K562 (cell line): ENCODE measurements around the gene HDAC9. TPM values are rescaled to one million over a fixed set of nuclear protein-coding genes. Genes with fewer than 3 reads are reported as not detected.

Source experiments
- ATAC-seq: fragments of 200-7000 bp; cut with Tn5 transposase; 3 replicates; pipeline ENCODE4 v1.9.1; 2020; ENCODE audit warnings: moderate library complexity
- BruUV-seq: library from RNA; stranded (reverse); fragments of 400-500 nt; replicated peaks from 2 replicates; lab custom pipeline; 2021; lab: Mats Ljungman, UMichigan
- CTCF ChIA-PET: fragments of 300-600 bp; formaldehyde crosslinking; extraction: SDS; loops from one replicate; lab custom pipeline; 2021; ENCODE audit warnings: low intra/inter-chr PET ratio; lab: Yijun Ruan, JAX
- POLR2A ChIA-PET: fragments of 300-600, 350-650 bp; sonication (Branson Sonifier 250); formaldehyde crosslinking; extraction: SDS; loops from one replicate; lab custom pipeline; 2021; ENCODE audit warnings: antibody characterized with exemption, inconsistent platforms; lab: Yijun Ruan, JAX
- DNase-seq, 4 experiments: peaks; one replicate each; pipeline versions ENCODE4 v3.0.0 to v3.0.0-alpha.2; 2011 to 2018; ENCODE audit warnings: low spot score in 3 of 4, mixed read lengths in 3 of 4; ENCODE audit errors: extremely low read depth in 1 of 4
- FAIRE-seq: peaks from 2 replicates; lab custom pipeline; 2011; peaks lifted over from hg19 to GRCh38; lab: Jason Lieb, UNC
- H2AFZ ChIP-seq: 2 replicates; pipeline ENCODE4 v1.6.0; 2011; ENCODE audit warnings: low read depth, low read length, control low read depth, inconsistent platforms
- H3K27ac ChIP-seq: fragments of 200-600 bp; 3 replicates; pipeline ENCODE4 v1.8.0; 2011; ENCODE audit warnings: low read depth, mild to moderate bottlenecking, control low read depth, inconsistent platforms, low read length, moderate library complexity, mixed read lengths; ENCODE audit errors: extremely low read depth
- H3K27me3 ChIP-seq, 2 experiments: fragments of 300-600 bp in 1 of 2; 2 replicates in 1 of 2; 3 replicates in 1 of 2; pipeline versions ENCODE4 v1.6.0 to v1.8.0; 2011; ENCODE audit warnings: inconsistent platforms in 2 of 2, low read length in 2 of 2, mild to moderate bottlenecking in 1 of 2, mixed read lengths in 1 of 2, moderate library complexity in 1 of 2; ENCODE audit not compliant: control insufficient read depth in 2 of 2, insufficient read depth in 2 of 2
- H3K36me3 ChIP-seq: fragments of 300-600 bp; 3 replicates; pipeline ENCODE4 v1.8.0; 2011; ENCODE audit warnings: mild to moderate bottlenecking, low read length, inconsistent platforms; ENCODE audit not compliant: control insufficient read depth, insufficient read depth
- H3K4me1 ChIP-seq, 2 experiments: fragments of 200-600 bp in 1 of 2; replicated peaks in 1 of 2; 2 replicates in 1 of 2; 3 replicates in 1 of 2; pipeline versions ENCODE4 v1.5.1 to v1.8.0; 2011; ENCODE audit warnings: inconsistent platforms in 2 of 2, low read length in 2 of 2, mild to moderate bottlenecking in 1 of 2, mixed read lengths in 1 of 2, moderate library complexity in 1 of 2; ENCODE audit not compliant: control insufficient read depth in 2 of 2, insufficient read depth in 2 of 2
- H3K4me2 ChIP-seq: 2 replicates; pipeline ENCODE4 v1.6.1; 2011; ENCODE audit warnings: low read length, control low read depth, inconsistent platforms, mixed read lengths; ENCODE audit not compliant: insufficient read depth
- H3K4me3 ChIP-seq: fragments of 200-600 bp; sonication (generic), shearing (Covaris generic); 2 replicates; pipeline ENCODE4 v1.5.1; 2016; ENCODE audit warnings: control low read depth, inconsistent platforms
- H3K79me2 ChIP-seq: fragments of 200-600 bp; 3 replicates; pipeline ENCODE4 v1.8.0; 2011; ENCODE audit warnings: low read length, inconsistent platforms; ENCODE audit not compliant: control insufficient read depth, insufficient read depth
- H3K9ac ChIP-seq, 2 experiments: 2 replicates each; pipeline versions ENCODE4 v1.6.0 to v1.6.1; 2011; ENCODE audit warnings: low read depth in 2 of 2, low read length in 2 of 2, control low read depth in 1 of 2, inconsistent platforms in 1 of 2, mild to moderate bottlenecking in 1 of 2, mixed read lengths in 1 of 2; ENCODE audit not compliant: insufficient read depth in 1 of 2
- H3K9me1 ChIP-seq: one replicate; pipeline ENCODE4 v1.6.0; 2011; ENCODE audit warnings: inconsistent platforms, mild to moderate bottlenecking, low read length, moderate library complexity; ENCODE audit not compliant: control insufficient read depth, insufficient read depth
- H3K9me3 ChIP-seq: replicated peaks from 2 replicates; pipeline ENCODE4 v1.5.1; 2011; ENCODE audit warnings: low read depth, low read length, inconsistent platforms; ENCODE audit not compliant: control insufficient read depth, insufficient read depth
- H4K20me1 ChIP-seq: replicated peaks from 2 replicates; pipeline ENCODE4 v1.6.1; 2011; ENCODE audit warnings: low read length, inconsistent platforms, mixed read lengths; ENCODE audit not compliant: control insufficient read depth, insufficient read depth
- ARNT ChIP-seq, 2 experiments: fragments of 450-650 bp; IDR thresholded peaks; 2 replicates each; pipeline ENCODE4 v1.6.1; 2016; ENCODE audit warnings: mild to moderate bottlenecking in 1 of 2
- BRCA1 ChIP-seq, 2 experiments: fragments of 450-650 bp in 1 of 2; sonication (generic) in 1 of 2; formaldehyde crosslinking in 1 of 2; IDR thresholded peaks; 2 replicates each; pipeline versions ENCODE4 v1.5.0 to v1.6.1; 2017 to 2020; ENCODE audit warnings: mild to moderate bottlenecking in 1 of 2, missing genetic modification reagents in 1 of 2
- CBX3 ChIP-seq, 2 experiments: IDR thresholded peaks; 1 replicate in 1 of 2; 2 replicates in 1 of 2; pipeline ENCODE4 v1.6.1; 2012; ENCODE audit warnings: inconsistent platforms in 2 of 2, low read length in 2 of 2, borderline replicate concordance in 1 of 2, control low read depth in 1 of 2
- ESRRB ChIP-seq: fragments of 250-450 bp; sonication (Bioruptor Pico); IDR thresholded peaks from 2 replicates; pipeline ENCODE4 v1.5.0; 2020; ENCODE audit warnings: mild to moderate bottlenecking, moderate library complexity, borderline replicate concordance
- HEY1 ChIP-seq: fragments of 250-450 bp; sonication (Bioruptor Pico); IDR thresholded peaks from 2 replicates; pipeline ENCODE4 v1.5.0; 2020; ENCODE audit warnings: mild to moderate bottlenecking, moderate library complexity, borderline replicate concordance
- HNRNPUL1 ChIP-seq: fragments of 200-400 bp; formaldehyde crosslinking; IDR thresholded peaks from 2 replicates; pipeline ENCODE4 v1.6.1; 2017; ENCODE audit warnings: low read length
- KAT8 ChIP-seq: fragments of 450-650 bp; IDR thresholded peaks from 2 replicates; pipeline ENCODE4 v1.6.1; 2016; ENCODE audit warnings: low read depth, mild to moderate bottlenecking
- L3MBTL2 ChIP-seq: fragments of 450-650 bp; IDR thresholded peaks from 2 replicates; pipeline ENCODE4 v1.6.1; 2016; ENCODE audit warnings: mild to moderate bottlenecking, moderate library complexity
- NR2C1 ChIP-seq, 2 experiments: fragments of 450-650 bp; IDR thresholded peaks; 2 replicates each; pipeline ENCODE4 v1.6.1; 2017; ENCODE audit warnings: mild to moderate bottlenecking in 2 of 2, antibody characterized with exemption in 1 of 2, inconsistent platforms in 1 of 2, missing compliant biosample characterization in 1 of 2, missing genetic modification characterization in 1 of 2
- PRMT5 ChIP-seq: sonication (generic); formaldehyde crosslinking; IDR thresholded peaks from 2 replicates; pipeline ENCODE4 v1.5.0; 2020; ENCODE audit warnings: missing genetic modification reagents
- PTRF ChIP-seq: fragments of 450-650 bp; IDR thresholded peaks from 2 replicates; pipeline ENCODE4 v1.6.1; 2016; ENCODE audit warnings: mild to moderate bottlenecking, missing genetic modification characterization, missing compliant biosample characterization
- ZNF431 ChIP-seq: sonication (generic); formaldehyde crosslinking; IDR thresholded peaks from 2 replicates; pipeline ENCODE4 v1.8.0; 2022; ENCODE audit warnings: mild to moderate bottlenecking, missing genetic modification reagents
- ZNF444 ChIP-seq: fragments of 250-450 bp; sonication (Bioruptor Pico); IDR thresholded peaks from 2 replicates; pipeline ENCODE4 v1.4.0; 2020; ENCODE audit warnings: mild to moderate bottlenecking, moderate library complexity
- ZNF668 ChIP-seq: fragments of 250-450 bp; sonication (Bioruptor Pico); IDR thresholded peaks from 2 replicates; pipeline ENCODE4 v1.8.0; 2022; ENCODE audit warnings: mild to moderate bottlenecking, inconsistent platforms
- ZNF76 ChIP-seq: fragments of 250-450 bp; sonication (Bioruptor Pico); IDR thresholded peaks from 2 replicates; pipeline ENCODE4 v1.4.0; 2020; ENCODE audit warnings: mild to moderate bottlenecking, moderate library complexity, borderline replicate concordance
- ZNF778 ChIP-seq: fragments of 450-650 bp; formaldehyde crosslinking; IDR thresholded peaks from 2 replicates; pipeline ENCODE4 v1.4.0; 2020; ENCODE audit warnings: mild to moderate bottlenecking, moderate library complexity
- WGBS: fragments of 100-300 bp; shearing (Covaris generic); methylation state at CpG from one replicate; pipeline ENCODE4 v1.1.6; 2016; ENCODE audit warnings: low coverage, mixed read lengths; ENCODE audit not compliant: insufficient coverage; ENCODE audit errors: missing lambda C conversion rate; 5-methylcytosine and 5-hydroxymethylcytosine counted together
- in situ Hi-C: fragments of 300-500 bp; cut with MboI; formaldehyde crosslinking; loops from 4 replicates; pipeline ENCODE4 v1.15.0; 2018; ENCODE audit warnings: inconsistent platforms, mixed read lengths
- intact Hi-C: fragments of 100-400 bp; cut with micrococcal nuclease; formaldehyde crosslinking; loops from 2 replicates; pipeline ENCODE4 v1.14.2; 2022
- polyA plus RNA-seq, 8 experiments: library from polyadenylated mRNA; depleted of rRNA in 4 of 8; stranded (reverse) in 5 of 8; unstranded in 3 of 8; fragments of >200 nt; fragmentation: Nextera tagmentation in 2 of 8; fragmentation: Illumina TruSeq in 1 of 8; extraction: Ambion mirVana in 2 of 8; extraction: Trizol in 1 of 8; gene quantifications; 2 replicates each; pipeline versions ENCODE4 v1.2.1 to v1.2.3, GENCODE V29; 2011 to 2014; ENCODE audit warnings: inconsistent platforms in 1 of 8, missing spikeins in 1 of 8
- total RNA-seq, 7 experiments: library from RNA; depleted of rRNA in 6 of 7; stranded (reverse); fragments of >200 nt in 6 of 7; fragmentation: Illumina TruSeq in 2 of 7; extraction: Trizol in 2 of 7; gene quantifications; 2 replicates each; pipeline versions ENCODE4 v1.2.1 to v1.2.3, GENCODE V29; 2011 to 2021; ENCODE audit warnings: low replicate concordance in 1 of 7
- TF ChIP-seq, protein P1 (sequence below), 2 experiments: fragments of 450-650 bp; IDR thresholded peaks; 2 replicates each; pipeline ENCODE4 v1.6.1; 2016

Gene HDAC9
- total and polyA plus RNA-seq, 9 of the 15 experiments (the other 6 are each of a cell fraction or from before 2014, with no cell fraction given), result 0.08 to 0.91 (median 0.33) TPM

DNA sequence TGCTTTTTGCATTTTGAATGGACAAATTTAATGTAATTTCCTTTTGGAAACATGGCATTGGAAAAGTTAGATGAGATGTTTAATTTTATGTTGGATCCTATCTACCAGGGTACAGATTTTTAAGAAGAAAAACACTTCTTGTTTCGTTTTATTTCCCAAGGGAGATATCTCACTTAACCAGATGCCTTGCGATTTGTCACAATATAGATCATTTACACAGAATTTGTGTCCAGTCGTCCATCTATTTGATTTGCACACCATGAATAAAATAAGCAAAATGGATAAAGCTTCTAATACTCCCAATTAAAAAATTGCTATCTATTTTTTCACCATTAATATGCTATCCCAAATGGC lies 25.7 kb downstream of the HDAC9 start:
- no peak for FAIRE-seq
- no peak for ATAC-seq
- TF ChIP-seq L3MBTL2, result no peak
- TF ChIP-seq KAT8, result no peak
- TF ChIP-seq ZNF778, result no peak
- TF ChIP-seq ESRRB (CRISPR knock-in tag), result no peak
- no peak for TF ChIP-seq HNRNPUL1
- TF ChIP-seq, all 486 proteins: peak for 0
- BruUV-seq, result no TSS peak
- no peaks in the 10 kb centered on the region for H3K9me1 ChIP-seq
- no peak overlapping the region for H3K4me2 ChIP-seq
- intact Hi-C loops, result no loop called here
- no peak overlapping the region for H2AFZ ChIP-seq
- H3K9me3 ChIP-seq, result no peaks in the 10 kb centered on the region
- no peak overlapping the region for H3K4me3 ChIP-seq
- H3K36me3 ChIP-seq, result no peaks in the 10 kb centered on the region
- ChIA-PET POLR2A (no interaction called here), CTCF (no interaction called here)
- H4K20me1 ChIP-seq, result no peaks in the 10 kb centered on the region
- no peak overlapping the region for H3K27ac ChIP-seq
- no peaks in the 10 kb centered on the region for H3K79me2 ChIP-seq
- in situ Hi-C loops, result no loop called here
- 0% methylated on average over 3 of the region's 3 CpGs for WGBS
- no peak for DNase-seq
- no peak overlapping the region for H3K9ac ChIP-seq
- no peaks in the 10 kb centered on the region for H3K27me3 ChIP-seq
- no peaks in the 10 kb centered on the region for H3K4me1 ChIP-seq

- no peak overlapping the region for H3K4me3 ChIP-seq
- POLR2A ChIA-PET, result no interaction called here
- no peak for ATAC-seq
- TF ChIP-seq ZNF668 (CRISPR knock-in tag) (no peak), ZNF76 (CRISPR knock-in tag) (no peak), CBX3 (IDR thresholded peaks at IDR 0.05; ENCODE audit: borderline replicate concordance in 1 of 2, low read length in 2 of 2) (no peak), PRMT5 (CRISPR knock-in tag) (no peak), BRCA1 (IDR thresholded peaks at IDR 0.05) (no peak), BRCA1 (CRISPR knock-in tag; IDR thresholded peaks at IDR 0.05) (no peak), HEY1 (CRISPR knock-in tag) (no peak), ZNF444 (CRISPR knock-in tag) (no peak), NR2C1 (IDR thresholded peaks at IDR 0.05) (no peak), NR2C1 (tag; IDR thresholded peaks at IDR 0.05) (no peak), ZNF431 (CRISPR knock-in tag) (no peak), PTRF (no peak), ARNT (IDR thresholded peaks at IDR 0.05) (no peak)
- TF ChIP-seq, protein P1, sequence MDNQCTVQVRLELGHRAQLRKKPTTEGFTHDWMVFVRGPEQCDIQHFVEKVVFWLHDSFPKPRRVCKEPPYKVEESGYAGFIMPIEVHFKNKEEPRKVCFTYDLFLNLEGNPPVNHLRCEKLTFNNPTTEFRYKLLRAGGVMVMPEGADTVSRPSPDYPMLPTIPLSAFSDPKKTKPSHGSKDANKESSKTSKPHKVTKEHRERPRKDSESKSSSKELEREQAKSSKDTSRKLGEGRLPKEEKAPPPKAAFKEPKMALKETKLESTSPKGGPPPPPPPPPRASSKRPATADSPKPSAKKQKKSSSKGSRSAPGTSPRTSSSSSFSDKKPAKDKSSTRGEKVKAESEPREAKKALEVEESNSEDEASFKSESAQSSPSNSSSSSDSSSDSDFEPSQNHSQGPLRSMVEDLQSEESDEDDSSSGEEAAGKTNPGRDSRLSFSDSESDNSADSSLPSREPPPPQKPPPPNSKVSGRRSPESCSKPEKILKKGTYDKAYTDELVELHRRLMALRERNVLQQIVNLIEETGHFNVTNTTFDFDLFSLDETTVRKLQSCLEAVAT (IDR thresholded peaks at IDR 0.05), result no peak
Observed at GRCh38 chr7:18521945-18522566, 26.5 kb downstream of the HDAC9 start.

More at GRCh38 chr7:18521945-18522566, 26.5 kb downstream of the HDAC9 start:
- no peaks in the 10 kb centered on the region for H3K27me3 ChIP-seq
- in situ Hi-C loops (no loop called here), intact Hi-C loops (no loop called here)
- no peaks in the 10 kb centered on the region for H3K9me3 ChIP-seq
- no peaks in the 10 kb centered on the region for H3K4me1 ChIP-seq
- H3K9me1 ChIP-seq, result no peaks in the 10 kb centered on the region
- no peak for FAIRE-seq
- no peaks in the 10 kb centered on the region for H3K36me3 ChIP-seq
- no peak overlapping the region for H3K27ac ChIP-seq
- BruUV-seq, result no TSS peak
- H3K4me2 ChIP-seq, result no peak overlapping the region
- 0% methylated on average over 5 of the region's 5 CpGs for WGBS
- no peaks in the 10 kb centered on the region for H4K20me1 ChIP-seq
- no peak for DNase-seq
- CTCF ChIA-PET, result no interaction called here
- H3K9ac ChIP-seq, result no peak overlapping the region
- no peaks in the 10 kb centered on the region for H3K79me2 ChIP-seq
- no peak overlapping the region for H2AFZ ChIP-seq
